Measurements from ENCODE around the gene FASTKD3.

DNA sequence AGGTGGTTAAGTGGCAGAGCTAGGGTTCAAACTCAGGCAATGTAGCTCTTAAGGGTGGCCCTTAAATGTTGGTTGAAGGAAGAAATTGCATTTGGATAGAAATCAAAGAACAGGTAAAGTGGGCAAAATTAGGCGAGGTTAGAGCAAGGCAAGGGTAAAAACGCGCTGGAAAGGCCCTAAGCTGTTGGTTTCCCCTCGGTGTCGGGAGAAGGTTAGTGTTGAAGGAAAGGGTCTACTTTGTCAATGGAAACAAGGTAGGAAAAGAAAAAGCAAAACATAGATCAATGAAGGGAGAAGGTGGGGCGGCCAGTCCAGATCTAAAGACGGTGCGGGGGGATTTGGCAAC, 431 bp downstream of the FASTKD3 start:
- TF ChIP-seq CTCF (IDR thresholded peaks at IDR 0.05) (no peak), POLR2AphosphoS5 (IDR thresholded peaks at IDR 0.05) (no peak), POLR2A (IDR thresholded peaks at IDR 0.05) (no peak), EP300 (IDR thresholded peaks at IDR 0.05) (no peak)
